Osteocyte (in vitro differentiated cells): ENCODE data around the gene ZNF471. TPM values are rescaled to one million over a fixed set of nuclear protein-coding genes. Genes with fewer than 3 reads are reported as not detected.

Experiments used
- DNase-seq: peaks from one replicate; pipeline ENCODE4 v3.0.0; 2021; ENCODE audit warnings: mixed read lengths; ENCODE audit not compliant: unreplicated experiment; ENCODE audit errors: extremely low spot score
- H3K27ac Mint-ChIP-seq: one replicate; pipeline ENCODE4 v1.8.0; 2021; ENCODE audit warnings: mild to moderate bottlenecking, mixed read lengths; ENCODE audit not compliant: unreplicated experiment
- H3K27me3 Mint-ChIP-seq: one replicate; pipeline ENCODE4 v1.8.0; 2021; ENCODE audit warnings: mixed read lengths; ENCODE audit not compliant: unreplicated experiment
- H3K36me3 Mint-ChIP-seq: one replicate; pipeline ENCODE4 v1.8.0; 2021; ENCODE audit warnings: mixed read lengths; ENCODE audit not compliant: unreplicated experiment
- H3K4me1 Mint-ChIP-seq: one replicate; pipeline ENCODE4 v1.8.0; 2021; ENCODE audit warnings: mixed read lengths; ENCODE audit not compliant: unreplicated experiment
- H3K4me3 Mint-ChIP-seq: one replicate; pipeline ENCODE4 v1.8.0; 2021; ENCODE audit warnings: mild to moderate bottlenecking, moderate library complexity, mixed read lengths; ENCODE audit not compliant: unreplicated experiment
- H3K9me3 Mint-ChIP-seq: one replicate; pipeline ENCODE4 v1.8.0; 2021; ENCODE audit warnings: mixed read lengths; ENCODE audit not compliant: unreplicated experiment
- total RNA-seq: library from RNA; stranded (reverse); gene quantifications from 2 replicates; pipeline ENCODE4 v1.2.1, GENCODE V29; 2021
- TF ChIP-seq, protein P1 (sequence below): fragments of 200-600 bp; sonication (generic); IDR thresholded peaks from 2 replicates; pipeline ENCODE4 v1.5.0; 2021; ENCODE audit warnings: antibody characterized with exemption, mild to moderate bottlenecking, moderate library complexity

Gene ZNF471
- total RNA-seq, 1 donor from 2014 or later = not detected

DNA sequence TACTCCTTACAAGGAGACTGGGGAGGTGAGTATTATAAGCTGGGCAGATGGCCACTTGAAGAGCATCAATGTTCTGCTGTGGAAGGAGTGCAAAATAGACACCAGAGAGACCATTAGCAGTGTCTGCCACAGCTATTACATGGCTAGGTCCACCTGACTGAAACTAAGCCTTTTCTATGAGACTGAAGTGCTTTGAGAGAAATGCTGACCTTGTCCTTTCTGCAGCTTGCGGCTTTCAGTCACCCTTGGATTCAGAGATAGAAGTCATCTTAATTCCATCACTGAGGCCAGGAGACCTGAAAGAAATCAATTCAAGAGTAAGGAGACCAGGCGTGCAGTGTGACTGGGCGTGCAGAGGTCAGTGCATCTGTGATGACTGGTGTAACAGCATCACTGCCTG is 29.8 kb downstream of the ZNF471 start:
- Mint-ChIP-seq H3K27me3 (no peaks in the 10 kb centered on the region), H3K27ac (peak overlapping the region; percentile 96), H3K4me3 (peak overlapping the region; percentile 87), H3K36me3 (peaks cover 25% of the 10 kb centered on the region), H3K4me1 (peaks cover 19% of the 10 kb centered on the region), H3K9me3 (peaks cover 40% of the 10 kb centered on the region)
- TF ChIP-seq, protein P1, sequence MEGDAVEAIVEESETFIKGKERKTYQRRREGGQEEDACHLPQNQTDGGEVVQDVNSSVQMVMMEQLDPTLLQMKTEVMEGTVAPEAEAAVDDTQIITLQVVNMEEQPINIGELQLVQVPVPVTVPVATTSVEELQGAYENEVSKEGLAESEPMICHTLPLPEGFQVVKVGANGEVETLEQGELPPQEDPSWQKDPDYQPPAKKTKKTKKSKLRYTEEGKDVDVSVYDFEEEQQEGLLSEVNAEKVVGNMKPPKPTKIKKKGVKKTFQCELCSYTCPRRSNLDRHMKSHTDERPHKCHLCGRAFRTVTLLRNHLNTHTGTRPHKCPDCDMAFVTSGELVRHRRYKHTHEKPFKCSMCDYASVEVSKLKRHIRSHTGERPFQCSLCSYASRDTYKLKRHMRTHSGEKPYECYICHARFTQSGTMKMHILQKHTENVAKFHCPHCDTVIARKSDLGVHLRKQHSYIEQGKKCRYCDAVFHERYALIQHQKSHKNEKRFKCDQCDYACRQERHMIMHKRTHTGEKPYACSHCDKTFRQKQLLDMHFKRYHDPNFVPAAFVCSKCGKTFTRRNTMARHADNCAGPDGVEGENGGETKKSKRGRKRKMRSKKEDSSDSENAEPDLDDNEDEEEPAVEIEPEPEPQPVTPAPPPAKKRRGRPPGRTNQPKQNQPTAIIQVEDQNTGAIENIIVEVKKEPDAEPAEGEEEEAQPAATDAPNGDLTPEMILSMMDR = no peak
- no peak for DNase-seq

- Mint-ChIP-seq H3K27ac (peak overlapping the region; percentile 96), H3K27me3 (no peaks in the 10 kb centered on the region), H3K4me1 (peaks cover 20% of the 10 kb centered on the region), H3K9me3 (peaks cover 38% of the 10 kb centered on the region), H3K4me3 (peak overlapping the region; percentile 87), H3K36me3 (peaks cover 30% of the 10 kb centered on the region)
- DNase-seq = peak; percentile 96
- TF ChIP-seq, protein P1 = no peak
Measured at GRCh38 chr19:56538254-56538760, 30.7 kb downstream of the ZNF471 start.

DNA sequence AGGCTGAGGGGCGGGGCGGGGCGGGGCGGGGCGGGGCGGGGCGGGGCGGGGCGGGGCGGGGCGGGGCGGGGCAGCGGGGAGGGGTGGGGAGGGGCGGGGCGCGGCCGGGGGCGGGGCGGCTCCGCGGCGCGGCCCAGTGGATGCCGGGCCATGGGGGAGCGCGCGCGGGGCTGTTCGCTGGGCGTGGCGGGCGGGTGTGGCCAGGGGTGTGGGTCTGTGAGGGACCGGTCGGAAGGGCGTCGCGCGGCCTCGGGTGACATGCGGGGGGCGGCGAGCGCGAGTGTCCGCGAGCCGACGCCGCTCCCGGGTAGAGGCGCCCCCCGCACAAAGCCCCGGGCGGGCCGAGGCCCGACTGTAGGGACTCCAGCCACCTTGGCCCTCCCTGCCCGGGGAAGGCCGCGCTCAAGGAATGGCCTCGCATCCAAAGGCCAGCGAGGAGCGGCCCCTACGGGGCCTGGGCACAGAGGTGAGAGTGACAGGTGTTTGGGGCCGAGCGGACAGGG is 31.2 kb downstream of the ZNF471 start, which contains the start of gene ZFP28:
TSS of gene ZFP28 (plus strand) at position 188 of the 503 bp plus-strand sequence. CDS start at position 259, 71 bp downstream.
- H3K4me3 Mint-ChIP-seq = peak within 1 kb of the TSS; percentile 87
- no peaks in the 10 kb centered on the region for H3K27me3 Mint-ChIP-seq
- peaks cover 34% of the 10 kb centered on the region for H3K36me3 Mint-ChIP-seq
- H3K27ac Mint-ChIP-seq = peak within 1 kb of the TSS; percentile 96
- H3K9me3 Mint-ChIP-seq = peaks cover 42% of the 10 kb centered on the region
- DNase-seq = peak; percentile 87
- H3K4me1 Mint-ChIP-seq = peaks cover 20% of the 10 kb centered on the region
- TF ChIP-seq, protein P1 = no peak

DNA sequence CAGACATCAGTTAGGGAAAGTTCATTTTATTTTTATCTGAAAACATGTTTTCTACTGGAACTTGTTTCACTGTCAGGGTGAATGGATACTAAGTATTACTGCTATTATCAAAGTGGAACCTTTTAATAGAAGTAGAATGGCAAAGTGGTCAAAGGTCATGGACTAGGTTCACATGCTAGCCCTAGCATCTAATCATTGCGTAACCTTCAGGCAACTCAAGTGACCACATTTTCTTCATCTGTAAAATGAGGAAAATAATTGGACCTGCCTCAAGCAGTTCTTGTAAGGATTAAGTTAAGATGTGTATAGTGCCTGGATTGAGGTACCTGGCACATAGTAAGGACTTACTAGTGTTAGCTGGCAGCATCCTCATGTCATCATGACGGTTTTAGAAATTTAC is 36.1 kb downstream of the ZNF471 start:
- Mint-ChIP-seq H3K36me3 (peaks cover 69% of the 10 kb centered on the region), H3K9me3 (peaks cover 47% of the 10 kb centered on the region), H3K4me1 (peaks cover 12% of the 10 kb centered on the region), H3K27ac (no peak overlapping the region), H3K4me3 (no peak overlapping the region), H3K27me3 (no peaks in the 10 kb centered on the region)
- TF ChIP-seq, protein P1 = no peak
- no peak for DNase-seq

GRCh38 chr19:56547535-56547934 is 39.9 kb downstream of the ZNF471 start:
- H3K27ac Mint-ChIP-seq = no peak overlapping the region
- peaks cover 1% of the 10 kb centered on the region for H3K4me1 Mint-ChIP-seq
- DNase-seq = no peak
- TF ChIP-seq, protein P1 = no peak
- no peaks in the 10 kb centered on the region for H3K27me3 Mint-ChIP-seq
- no peak overlapping the region for H3K4me3 Mint-ChIP-seq
- peaks cover 77% of the 10 kb centered on the region for H3K36me3 Mint-ChIP-seq
- peaks cover 51% of the 10 kb centered on the region for H3K9me3 Mint-ChIP-seq
